Measurements from ENCODE around the gene BICD1. TPM values are rescaled to one million over a fixed set of nuclear protein-coding genes. Genes with fewer than 3 reads are reported as not detected.

BICD1 gene
- total RNA-seq, 1 donor from 2014 or later: 87.9 TPM

GRCh38 chr12:32332446-32332845 is 225.8 kb downstream of the BICD1 start:
- Mint-ChIP-seq H3K4me1 (ENCODE audit: unreplicated experiment) (peaks cover 29% of the 10 kb centered on the region), H3K27ac (ENCODE audit: unreplicated experiment) (peak overlapping the region; percentile 88), H3K27me3 (ENCODE audit: unreplicated experiment) (peaks cover 3% of the 10 kb centered on the region), H3K9me3 (ENCODE audit: unreplicated experiment) (no peaks in the 10 kb centered on the region), H3K4me3 (ENCODE audit: unreplicated experiment) (no peak overlapping the region), H3K36me3 (ENCODE audit: low read depth, unreplicated experiment) (peaks cover 25% of the 10 kb centered on the region)
- TF ChIP-seq CTCF (IDR thresholded peaks at IDR 0.05; ENCODE audit: unreplicated experiment): no peak
- no peak for DNase-seq (ENCODE audit: low spot score)

DNA sequence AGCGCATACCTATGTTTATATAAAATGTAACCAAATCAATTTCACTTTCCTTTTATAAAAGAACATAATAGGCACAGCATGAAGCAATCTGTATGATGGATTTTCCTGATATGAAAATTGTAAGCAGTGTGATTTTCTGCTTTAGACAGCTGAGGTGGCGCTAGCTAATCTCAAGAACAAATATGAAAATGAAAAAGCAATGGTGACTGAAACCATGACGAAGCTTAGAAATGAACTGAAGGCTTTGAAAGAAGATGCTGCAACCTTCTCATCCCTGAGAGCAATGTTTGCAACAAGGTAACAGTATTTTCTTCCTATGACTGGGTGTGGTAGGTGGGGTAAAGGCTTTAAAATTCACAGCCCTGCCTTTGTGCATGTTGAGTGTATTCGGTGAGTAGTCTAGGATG is 227.7 kb downstream of the BICD1 start:
- Mint-ChIP-seq H3K36me3 (ENCODE audit: low read depth, unreplicated experiment) (peaks cover 23% of the 10 kb centered on the region), H3K4me3 (ENCODE audit: unreplicated experiment) (no peak overlapping the region), H3K27ac (ENCODE audit: unreplicated experiment) (no peak overlapping the region), H3K9me3 (ENCODE audit: unreplicated experiment) (no peaks in the 10 kb centered on the region), H3K27me3 (ENCODE audit: unreplicated experiment) (no peaks in the 10 kb centered on the region), H3K4me1 (ENCODE audit: unreplicated experiment) (peaks cover 42% of the 10 kb centered on the region)
- DNase-seq (ENCODE audit: low spot score): no peak
- no peak for TF ChIP-seq CTCF (IDR thresholded peaks at IDR 0.05; ENCODE audit: unreplicated experiment)

GRCh38 chr12:32336261-32336660 is 229.6 kb downstream of the BICD1 start:
- no peak overlapping the region for H3K27ac Mint-ChIP-seq (ENCODE audit: unreplicated experiment)
- peaks cover 27% of the 10 kb centered on the region for H3K36me3 Mint-ChIP-seq (ENCODE audit: low read depth, unreplicated experiment)

GRCh38 chr12:32343496-32343895 is 236.8 kb downstream of the BICD1 start:
- Mint-ChIP-seq H3K27me3 (ENCODE audit: unreplicated experiment) (no peaks in the 10 kb centered on the region), H3K4me1 (ENCODE audit: unreplicated experiment) (peaks cover 20% of the 10 kb centered on the region), H3K4me3 (ENCODE audit: unreplicated experiment) (no peak overlapping the region), H3K9me3 (ENCODE audit: unreplicated experiment) (no peaks in the 10 kb centered on the region), H3K36me3 (ENCODE audit: low read depth, unreplicated experiment) (peaks cover 39% of the 10 kb centered on the region), H3K27ac (ENCODE audit: unreplicated experiment) (no peak overlapping the region)
- no peak for DNase-seq (ENCODE audit: low spot score)
- no peak for TF ChIP-seq CTCF (IDR thresholded peaks at IDR 0.05; ENCODE audit: unreplicated experiment)

More at GRCh38 chr12:32336261-32336660, 229.6 kb downstream of the BICD1 start:
- Mint-ChIP-seq H3K9me3 (ENCODE audit: unreplicated experiment) (no peaks in the 10 kb centered on the region), H3K4me3 (ENCODE audit: unreplicated experiment) (no peak overlapping the region), H3K4me1 (ENCODE audit: unreplicated experiment) (peaks cover 35% of the 10 kb centered on the region), H3K27me3 (ENCODE audit: unreplicated experiment) (no peaks in the 10 kb centered on the region)
- no peak for TF ChIP-seq CTCF (IDR thresholded peaks at IDR 0.05; ENCODE audit: unreplicated experiment)
- DNase-seq (ENCODE audit: low spot score): no peak

DNA sequence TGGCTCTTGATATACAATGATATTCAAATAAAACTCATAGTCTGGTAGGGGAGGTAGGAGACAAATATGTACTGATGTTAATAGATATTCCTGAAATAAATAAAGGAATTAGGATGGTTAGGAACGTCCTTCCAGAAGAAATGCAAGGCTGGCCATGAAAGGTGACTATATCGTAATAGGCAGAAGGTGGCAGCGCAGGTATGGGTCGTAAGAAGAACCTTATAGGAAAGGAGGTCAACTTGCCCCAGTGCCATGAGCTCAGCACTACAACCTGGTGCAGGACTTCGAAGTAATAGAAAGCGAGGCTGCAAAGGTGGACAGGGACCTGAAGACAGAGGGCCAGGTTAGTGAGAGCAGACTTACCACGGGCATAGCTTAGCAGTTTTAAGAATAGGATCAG is 237.4 kb downstream of the BICD1 start:
- no peak for TF ChIP-seq CTCF (IDR thresholded peaks at IDR 0.05; ENCODE audit: unreplicated experiment)
- peaks cover 38% of the 10 kb centered on the region for H3K36me3 Mint-ChIP-seq (ENCODE audit: low read depth, unreplicated experiment)
- no peaks in the 10 kb centered on the region for H3K27me3 Mint-ChIP-seq (ENCODE audit: unreplicated experiment)
- H3K27ac Mint-ChIP-seq (ENCODE audit: unreplicated experiment): no peak overlapping the region
- no peak for DNase-seq (ENCODE audit: low spot score)
- H3K4me3 Mint-ChIP-seq (ENCODE audit: unreplicated experiment): no peak overlapping the region
- peaks cover 15% of the 10 kb centered on the region for H3K4me1 Mint-ChIP-seq (ENCODE audit: unreplicated experiment)
- H3K9me3 Mint-ChIP-seq (ENCODE audit: unreplicated experiment): no peaks in the 10 kb centered on the region

Data from endothelial cell (in vitro differentiated cells).